GM21737 (cell line): ENCODE results near the gene GGT5.
"Not testable (repeated sequence)": the region's sequence is repeated elsewhere in the genome, so short reads cannot be mapped to it uniquely, and the experiment has no call there.

Experiments used
- ATAC-seq: cut with Tn5 transposase; IDR thresholded peaks from one replicate; pipeline ENCODE4 v1.9.1; 2021; ENCODE audit warnings: mild to moderate bottlenecking, moderate library complexity; ENCODE audit not compliant: unreplicated experiment

The GGT5 gene

GRCh38 chr22:24206460-24207263 is 38.2 kb downstream of the GGT5 start:
- not testable (repeated sequence) for ATAC-seq

- no peak for ATAC-seq
Observed at GRCh38 chr22:24205438-24206195, 39.3 kb downstream of the GGT5 start.

GRCh38 chr22:24203856-24204255 is 41.0 kb downstream of the GGT5 start:
- not testable (repeated sequence) for ATAC-seq

GRCh38 chr22:24201681-24202614 is 42.9 kb downstream of the GGT5 start:
- ATAC-seq: no peak

GRCh38 chr22:24200619-24201212 is 44.2 kb downstream of the GGT5 start:
- no peak for ATAC-seq

GRCh38 chr22:24198682-24199052 is 46.2 kb downstream of the GGT5 start:
- no peak for ATAC-seq

GRCh38 chr22:24191893-24192292 is 53.0 kb downstream of the GGT5 start:
- ATAC-seq: no peak

- ATAC-seq: no peak
Observed at GRCh38 chr22:24191381-24191841, 53.5 kb downstream of the GGT5 start.

- ATAC-seq: no peak
Observed at GRCh38 chr22:24190596-24191208, 54.2 kb downstream of the GGT5 start.

- no peak for ATAC-seq
Observed at GRCh38 chr22:24190159-24190540, 54.7 kb downstream of the GGT5 start.

GRCh38 chr22:24189249-24190158 is 55.4 kb downstream of the GGT5 start:
- ATAC-seq: no peak

- ATAC-seq: no peak
Observed at GRCh38 chr22:24188705-24189248, 56.1 kb downstream of the GGT5 start.

- ATAC-seq: no peak
Observed at GRCh38 chr22:24187731-24188644, 56.9 kb downstream of the GGT5 start.

GRCh38 chr22:24186892-24187670 is 57.8 kb downstream of the GGT5 start:
- no peak for ATAC-seq

GRCh38 chr22:24186352-24186740 is 58.5 kb downstream of the GGT5 start:
- no peak for ATAC-seq

- ATAC-seq: no peak
Observed at GRCh38 chr22:24185501-24186351, 59.2 kb downstream of the GGT5 start.
